GM12874 (cell line): ENCODE measurements around the gene KLK12.

Experiments
- CTCF ChIP-seq: IDR thresholded peaks from 2 replicates; pipeline ENCODE4 v1.5.1; 2011; ENCODE audit warnings: low read depth, mild to moderate bottlenecking, control low read depth, low read length, moderate library complexity; ENCODE audit not compliant: insufficient read depth

KLK12 gene

GRCh38 chr19:51047031-51047335 lies 12.2 kb upstream of the KLK12 start:
- no peak for TF ChIP-seq CTCF

- no peak for TF ChIP-seq CTCF
These were observed 9.5 kb upstream of the KLK12 start for GRCh38 chr19:51044327-51044726.

GRCh38 chr19:51043497-51043896 lies 8.7 kb upstream of the KLK12 start:
- no peak for TF ChIP-seq CTCF

- no peak for TF ChIP-seq CTCF
These were observed 5.3 kb upstream of the KLK12 start for GRCh38 chr19:51040151-51040550.

GRCh38 chr19:51036519-51036918 lies 1.7 kb upstream of the KLK12 start:
- no peak for TF ChIP-seq CTCF

GRCh38 chr19:51031880-51032225 lies 2.9 kb downstream of the KLK12 start:
- no peak for TF ChIP-seq CTCF

GRCh38 chr19:51031220-51031879 lies 3.5 kb downstream of the KLK12 start:
- TF ChIP-seq CTCF, result no peak
